Esophagus squamous epithelium (tissue), 4 donors: ENCODE results near the gene RFTN2.
"Not testable (repeated sequence)": the region's sequence is repeated elsewhere in the genome, so short reads cannot be mapped to it uniquely, and the experiment has no call there.

Source experiments
- POLR2A ChIP-seq, 4 donors: fragments of 450-650 bp; IDR thresholded peaks; one replicate each; pipeline ENCODE4 v1.6.1; 2017; ENCODE audit warnings: antibody characterized with exemption in 4 of 4, mild to moderate bottlenecking in 4 of 4, moderate library complexity in 3 of 4
- TF ChIP-seq, protein P1 (sequence below), 6 experiments: fragments of 450-650 bp in 4 of 6; fragments of 200-600 bp in 2 of 6; sonication (generic) in 2 of 6; IDR thresholded peaks; one replicate each; pipeline ENCODE4 v1.5.1; 2016 to 2019; ENCODE audit warnings: antibody characterized with exemption in 6 of 6, mild to moderate bottlenecking in 4 of 6, moderate library complexity in 4 of 6

DNA sequence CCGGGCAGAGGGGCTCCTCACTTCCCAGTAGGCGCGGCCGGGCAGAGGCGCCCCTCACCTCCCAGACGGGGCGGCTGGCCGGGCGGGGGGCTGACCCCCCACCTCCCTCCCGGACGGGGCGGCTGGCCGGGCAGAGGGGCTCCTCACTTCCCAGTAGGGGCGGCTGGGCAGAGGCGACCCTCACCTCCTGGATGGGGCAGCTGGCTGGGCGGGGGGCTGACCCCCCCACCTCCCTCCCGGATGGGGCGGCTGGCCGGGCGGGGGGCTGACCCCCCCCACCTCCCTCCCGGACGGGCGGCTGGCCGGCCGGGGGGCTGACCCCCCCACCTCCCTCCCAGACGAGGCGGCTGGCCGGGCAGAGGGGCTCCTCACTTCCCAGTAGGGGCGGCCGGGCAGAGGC is 20.6 kb upstream of the RFTN2 start:
- TF ChIP-seq, protein P1, sequence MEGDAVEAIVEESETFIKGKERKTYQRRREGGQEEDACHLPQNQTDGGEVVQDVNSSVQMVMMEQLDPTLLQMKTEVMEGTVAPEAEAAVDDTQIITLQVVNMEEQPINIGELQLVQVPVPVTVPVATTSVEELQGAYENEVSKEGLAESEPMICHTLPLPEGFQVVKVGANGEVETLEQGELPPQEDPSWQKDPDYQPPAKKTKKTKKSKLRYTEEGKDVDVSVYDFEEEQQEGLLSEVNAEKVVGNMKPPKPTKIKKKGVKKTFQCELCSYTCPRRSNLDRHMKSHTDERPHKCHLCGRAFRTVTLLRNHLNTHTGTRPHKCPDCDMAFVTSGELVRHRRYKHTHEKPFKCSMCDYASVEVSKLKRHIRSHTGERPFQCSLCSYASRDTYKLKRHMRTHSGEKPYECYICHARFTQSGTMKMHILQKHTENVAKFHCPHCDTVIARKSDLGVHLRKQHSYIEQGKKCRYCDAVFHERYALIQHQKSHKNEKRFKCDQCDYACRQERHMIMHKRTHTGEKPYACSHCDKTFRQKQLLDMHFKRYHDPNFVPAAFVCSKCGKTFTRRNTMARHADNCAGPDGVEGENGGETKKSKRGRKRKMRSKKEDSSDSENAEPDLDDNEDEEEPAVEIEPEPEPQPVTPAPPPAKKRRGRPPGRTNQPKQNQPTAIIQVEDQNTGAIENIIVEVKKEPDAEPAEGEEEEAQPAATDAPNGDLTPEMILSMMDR (IDR thresholded peaks at IDR 0.05), result not testable (repeated sequence)
- TF ChIP-seq POLR2A (IDR thresholded peaks at IDR 0.05), result not testable (repeated sequence)
